Neural progenitor cell (in vitro differentiated cells): ENCODE data around the gene RAMP1. TPM values are rescaled to one million over a fixed set of nuclear protein-coding genes. Genes with fewer than 3 reads are reported as not detected.
A peak's percentile ranks its signal among the peaks of the same experiment; 100 is the strongest.

Source experiments
- DNase-seq: peaks from one replicate; pipeline ENCODE4 v3.0.0-alpha.2; 2016; ENCODE audit warnings: low spot score
- H2AFZ ChIP-seq: fragments of 200-600 bp; sonication (generic); replicated peaks from 2 replicates; pipeline ENCODE4 v1.6.1; 2016; ENCODE audit warnings: antibody characterized with exemption
- H3F3A ChIP-seq: fragments of 200-600 bp; sonication (generic); 2 replicates; pipeline ENCODE4 v1.6.1; 2016; ENCODE audit warnings: antibody characterized with exemption, low read depth
- H3K27ac ChIP-seq: fragments of 200-600 bp; sonication (generic); 2 replicates; pipeline ENCODE4 v1.5.1; 2016; ENCODE audit warnings: mild to moderate bottlenecking
- H3K27me3 ChIP-seq: fragments of 200-600 bp; sonication (generic); 2 replicates; pipeline ENCODE4 v1.6.1; 2016; ENCODE audit warnings: mild to moderate bottlenecking, moderate library complexity
- H3K36me3 ChIP-seq: fragments of 200-600 bp; sonication (generic); 2 replicates; pipeline ENCODE4 v1.5.1; 2016
- H3K4me1 ChIP-seq: fragments of 200-600 bp; sonication (generic); 2 replicates; pipeline ENCODE4 v1.6.1; 2016; ENCODE audit warnings: mixed run types
- H3K4me2 ChIP-seq: fragments of 200-600 bp; sonication (generic); 2 replicates; pipeline ENCODE4 v1.6.1; 2016
- H3K4me3 ChIP-seq: fragments of 200-600 bp; sonication (generic); 2 replicates; pipeline ENCODE4 v1.5.1; 2016
- H3K79me2 ChIP-seq: fragments of 200-600 bp; sonication (generic); 2 replicates; pipeline ENCODE4 v1.6.1; 2016; ENCODE audit warnings: low read depth
- H3K9ac ChIP-seq: fragments of 200-600 bp; sonication (generic); 2 replicates; pipeline ENCODE4 v1.6.1; 2016
- H3K9me3 ChIP-seq: fragments of 200-600 bp; sonication (generic); 2 replicates; pipeline ENCODE4 v1.5.1; 2016; ENCODE audit warnings: low read depth
- H4K20me1 ChIP-seq: fragments of 200-600 bp; sonication (generic); 2 replicates; pipeline ENCODE4 v1.6.1; 2016; ENCODE audit warnings: low read depth
- H3K27ac Mint-ChIP-seq: 3 replicates; pipeline ENCODE4 v1.8.0; 2021; ENCODE audit warnings: mixed read lengths
- H3K27me3 Mint-ChIP-seq: 2 replicates; pipeline ENCODE4 v1.8.0; 2022; ENCODE audit warnings: low read depth, mild to moderate bottlenecking, inconsistent platforms, moderate library complexity, mixed read lengths; ENCODE audit not compliant: insufficient read depth
- H3K36me3 Mint-ChIP-seq: 3 replicates; pipeline ENCODE4 v1.8.0; 2021; ENCODE audit warnings: mixed read lengths
- H3K4me1 Mint-ChIP-seq: 3 replicates; pipeline ENCODE4 v1.8.0; 2021; ENCODE audit warnings: mixed read lengths
- H3K4me3 Mint-ChIP-seq: 3 replicates; pipeline ENCODE4 v1.8.0; 2021; ENCODE audit warnings: mild to moderate bottlenecking, moderate library complexity, mixed read lengths
- H3K9me3 Mint-ChIP-seq: 3 replicates; pipeline ENCODE4 v1.8.0; 2020; ENCODE audit warnings: mixed read lengths
- EZH2 ChIP-seq: fragments of 200-600 bp; sonication (generic); IDR thresholded peaks from 2 replicates; pipeline ENCODE4 v1.6.1; 2017; ENCODE audit warnings: antibody characterized with exemption, mild to moderate bottlenecking, moderate library complexity
- EZH2phosphoT487 ChIP-seq: fragments of 200-600 bp; sonication (generic); IDR thresholded peaks from 2 replicates; pipeline ENCODE4 v1.6.1; 2017; ENCODE audit warnings: antibody characterized with exemption
- small RNA-seq: library from RNA; depleted of rRNA; stranded (forward); fragments of <200 nt; gene quantifications from one replicate; pipeline ENCODE3, GENCODE V24; 2015
- total RNA-seq: library from RNA; depleted of rRNA; stranded (reverse); fragments of >200 nt; gene quantifications from 2 replicates; pipeline ENCODE4 v1.2.3, GENCODE V29; 2015; ENCODE audit warnings: low replicate concordance
- TF ChIP-seq, protein P1 (sequence below): fragments of 200-600 bp; sonication (generic); IDR thresholded peaks from 2 replicates; pipeline ENCODE4 v1.5.1; 2017; ENCODE audit warnings: antibody characterized with exemption, mild to moderate bottlenecking

The RAMP1 gene
- total RNA-seq, 1 donor from 2014 or later = not detected

- peak overlapping the region; percentile 92 for H2AFZ ChIP-seq
- H3K4me3 Mint-ChIP-seq = no peak overlapping the region
These were observed 96.9 kb downstream of the RAMP1 start for GRCh38 chr2:237956402-237956736.

DNA sequence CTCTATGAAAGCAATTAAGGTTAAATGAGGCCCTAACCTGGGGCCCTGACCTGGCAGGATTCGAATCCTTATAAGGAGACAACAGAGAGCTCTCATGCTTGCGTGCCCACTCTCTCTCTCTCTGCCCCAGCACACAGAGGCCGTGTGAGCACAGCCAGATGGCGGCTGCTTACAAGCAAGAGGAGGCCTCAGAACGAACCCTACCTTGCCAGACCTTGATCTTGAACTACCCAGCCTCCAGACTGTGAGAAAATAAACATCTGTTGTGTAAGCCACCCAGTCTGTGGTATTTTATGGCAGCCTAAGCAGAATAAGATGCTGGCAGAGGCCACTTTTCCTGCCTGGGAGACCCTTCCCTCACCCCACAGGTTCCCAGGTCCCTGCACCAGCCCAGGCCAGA is 102.2 kb downstream of the RAMP1 start:
- Histone ChIP-seq H3K4me2 (no peak overlapping the region), H3K9me3 (no peaks in the 10 kb centered on the region), H3K9ac (no peak overlapping the region)

More at GRCh38 chr2:237956402-237956736, 96.9 kb downstream of the RAMP1 start:
- Histone ChIP-seq H3F3A (no peaks in the 10 kb centered on the region), H3K4me1 (no peaks in the 10 kb centered on the region), H3K79me2 (no peaks in the 10 kb centered on the region), H3K4me2 (peak overlapping the region; percentile 93), H3K27ac (no peak overlapping the region), H3K9ac (no peak overlapping the region), H3K36me3 (no peaks in the 10 kb centered on the region), H3K9me3 (no peaks in the 10 kb centered on the region), H4K20me1 (no peaks in the 10 kb centered on the region), H3K27me3 (peaks cover 41% of the 10 kb centered on the region), H3K4me3 (peak overlapping the region; percentile 67)
- H3K36me3 Mint-ChIP-seq = no peaks in the 10 kb centered on the region
- peak; percentile 48 for DNase-seq
- H3K4me1 Mint-ChIP-seq = no peaks in the 10 kb centered on the region
- H3K9me3 Mint-ChIP-seq = no peaks in the 10 kb centered on the region
- TF ChIP-seq, protein P1, sequence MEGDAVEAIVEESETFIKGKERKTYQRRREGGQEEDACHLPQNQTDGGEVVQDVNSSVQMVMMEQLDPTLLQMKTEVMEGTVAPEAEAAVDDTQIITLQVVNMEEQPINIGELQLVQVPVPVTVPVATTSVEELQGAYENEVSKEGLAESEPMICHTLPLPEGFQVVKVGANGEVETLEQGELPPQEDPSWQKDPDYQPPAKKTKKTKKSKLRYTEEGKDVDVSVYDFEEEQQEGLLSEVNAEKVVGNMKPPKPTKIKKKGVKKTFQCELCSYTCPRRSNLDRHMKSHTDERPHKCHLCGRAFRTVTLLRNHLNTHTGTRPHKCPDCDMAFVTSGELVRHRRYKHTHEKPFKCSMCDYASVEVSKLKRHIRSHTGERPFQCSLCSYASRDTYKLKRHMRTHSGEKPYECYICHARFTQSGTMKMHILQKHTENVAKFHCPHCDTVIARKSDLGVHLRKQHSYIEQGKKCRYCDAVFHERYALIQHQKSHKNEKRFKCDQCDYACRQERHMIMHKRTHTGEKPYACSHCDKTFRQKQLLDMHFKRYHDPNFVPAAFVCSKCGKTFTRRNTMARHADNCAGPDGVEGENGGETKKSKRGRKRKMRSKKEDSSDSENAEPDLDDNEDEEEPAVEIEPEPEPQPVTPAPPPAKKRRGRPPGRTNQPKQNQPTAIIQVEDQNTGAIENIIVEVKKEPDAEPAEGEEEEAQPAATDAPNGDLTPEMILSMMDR = peak; percentile 33
- no peak for TF ChIP-seq EZH2
- no peak overlapping the region for H3K27ac Mint-ChIP-seq
- H3K27me3 Mint-ChIP-seq = peaks cover 4% of the 10 kb centered on the region

More for the DNA sequence above, 102.2 kb downstream of the RAMP1 start:
- peaks cover 7% of the 10 kb centered on the region for H3F3A ChIP-seq
- H3K27ac ChIP-seq = no peak overlapping the region
- H3K27ac Mint-ChIP-seq = no peak overlapping the region
- no peak overlapping the region for H2AFZ ChIP-seq
- peaks cover 16% of the 10 kb centered on the region for H3K27me3 ChIP-seq
- no peak overlapping the region for H3K4me3 ChIP-seq
- no peaks in the 10 kb centered on the region for H3K36me3 Mint-ChIP-seq
- no peak for DNase-seq
- no peaks in the 10 kb centered on the region for H3K4me1 ChIP-seq
- H3K9me3 Mint-ChIP-seq = peaks cover 13% of the 10 kb centered on the region
- H3K79me2 ChIP-seq = no peaks in the 10 kb centered on the region
- H3K4me1 Mint-ChIP-seq = peaks cover 3% of the 10 kb centered on the region
- no peaks in the 10 kb centered on the region for H4K20me1 ChIP-seq
- H3K36me3 ChIP-seq = no peaks in the 10 kb centered on the region
- peaks cover 9% of the 10 kb centered on the region for H3K27me3 Mint-ChIP-seq
- H3K4me3 Mint-ChIP-seq = no peak overlapping the region
- no peak for TF ChIP-seq EZH2phosphoT487
- TF ChIP-seq EZH2 = no peak
- TF ChIP-seq, protein P1 = no peak

Small RNA genes lying within 50 kb of the gene (small RNA-seq; reads per million reads assigned to genes)
- gene RF00157 = not detected

Other genes starting within 250 kb of the RAMP1 start
- 18.9 and 40.7 TPM in 2 replicates for gene LRRFIP1, start 232.0 kb upstream of the RAMP1 start, total RNA-seq
- 0.30 and 0.34 TPM in 2 replicates for gene RBM44, start 60.8 kb upstream of the RAMP1 start, total RNA-seq
- 50.8 and 77.4 TPM in 2 replicates for gene UBE2F, start 107.4 kb downstream of the RAMP1 start, total RNA-seq
- 35.6 and 44.1 TPM in 2 replicates for gene SCLY, start 201.4 kb downstream of the RAMP1 start, total RNA-seq
- 0.58 and 0.59 TPM in 2 replicates for gene ESPNL, start 240.7 kb downstream of the RAMP1 start, total RNA-seq